Lung (tissue), 12 donors: ENCODE measurements around the gene RBBP9. TPM values are rescaled to one million over a fixed set of nuclear protein-coding genes. Genes with fewer than 3 reads are reported as not detected.

Experiments used
- ATAC-seq: fragments of 200-7000 bp; cut with Tn5 transposase; one replicate; pipeline ENCODE4 v1.9.1; 2020; ENCODE audit warnings: moderate number of reproducible peaks; ENCODE audit not compliant: insufficient read depth, low FRiP score
- DNase-seq, 3 donors: peaks; one replicate each; pipeline ENCODE4 v3.0.0-alpha.2; 2013 to 2017
- H3K27ac ChIP-seq, 2 donors: one replicate each; pipeline ENCODE4 v1.5.1; 2013; ENCODE audit warnings: mild to moderate bottlenecking in 2 of 2, moderate library complexity in 2 of 2, control low read depth in 1 of 2, inconsistent platforms in 1 of 2, low read depth in 1 of 2, low read length in 1 of 2
- H3K27me3 ChIP-seq, 3 donors: one replicate each; pipeline ENCODE4 v1.5.1; 2013; ENCODE audit warnings: low read length in 2 of 3; ENCODE audit not compliant: control insufficient read depth in 3 of 3, insufficient read depth in 3 of 3
- H3K36me3 ChIP-seq, 4 donors: one replicate each; pipeline ENCODE4 v1.5.1; 2013; ENCODE audit warnings: low read length in 4 of 4, mild to moderate bottlenecking in 1 of 4, moderate library complexity in 1 of 4; ENCODE audit not compliant: control insufficient read depth in 4 of 4, insufficient read depth in 4 of 4
- H3K4me1 ChIP-seq, 5 donors: one replicate each; pipeline ENCODE4 v1.5.1; 2013; ENCODE audit warnings: low read length in 5 of 5, mild to moderate bottlenecking in 2 of 5, moderate library complexity in 1 of 5; ENCODE audit not compliant: control insufficient read depth in 5 of 5, insufficient read depth in 5 of 5
- H3K4me3 ChIP-seq: one replicate; pipeline ENCODE4 v1.5.1; 2013; ENCODE audit warnings: mild to moderate bottlenecking, control low read depth, moderate library complexity
- H3K9ac ChIP-seq, 2 donors: one replicate each; pipeline ENCODE4 v1.5.1; 2013; ENCODE audit warnings: low read length in 2 of 2, control low read depth in 1 of 2; ENCODE audit not compliant: insufficient read depth in 1 of 2
- H3K9me3 ChIP-seq, 4 donors: one replicate each; pipeline ENCODE4 v1.5.1; 2013; ENCODE audit warnings: low read length in 3 of 4, mild to moderate bottlenecking in 1 of 4, moderate library complexity in 1 of 4; ENCODE audit not compliant: control insufficient read depth in 4 of 4, insufficient read depth in 3 of 4
- WGBS, 2 donors: extraction: QIAGEN DNeasy Blood & Tissue Kit; methylation state at CpG; one replicate each; pipeline ENCODE4 v1.1.7; 2013; 5-methylcytosine and 5-hydroxymethylcytosine counted together
- polyA plus RNA-seq, 2 donors: library from polyadenylated mRNA; stranded (reverse); fragments of 200-250 nt; gene quantifications; one replicate each; pipeline ENCODE4 v1.2.1, GENCODE V29; 2013
- total RNA-seq, 2 donors: library from RNA; depleted of rRNA in 1 of 2; stranded (reverse); fragments of >200 nt in 1 of 2; gene quantifications; one replicate each; pipeline ENCODE4 v1.2.1, GENCODE V29; 2014 to 2021
- TF ChIP-seq, protein P1 (sequence below): IDR thresholded peaks from 2 replicates; pipeline ENCODE4 v1.5.1; 2012; ENCODE audit warnings: mild to moderate bottlenecking; ENCODE audit errors: control extremely low read depth, extremely low read depth
- donor health status: control.
- donor health status: control.
- donor health status: Bipolar disorder and iron deficiency.
- donor health status: healthy.
- donor health status: DM: yes; HTN: yes; CAD: no.

The RBBP9 gene
- total and polyA plus RNA-seq, 4 donors, result 6.3 to 19.3 (median 10.3) TPM

DNA sequence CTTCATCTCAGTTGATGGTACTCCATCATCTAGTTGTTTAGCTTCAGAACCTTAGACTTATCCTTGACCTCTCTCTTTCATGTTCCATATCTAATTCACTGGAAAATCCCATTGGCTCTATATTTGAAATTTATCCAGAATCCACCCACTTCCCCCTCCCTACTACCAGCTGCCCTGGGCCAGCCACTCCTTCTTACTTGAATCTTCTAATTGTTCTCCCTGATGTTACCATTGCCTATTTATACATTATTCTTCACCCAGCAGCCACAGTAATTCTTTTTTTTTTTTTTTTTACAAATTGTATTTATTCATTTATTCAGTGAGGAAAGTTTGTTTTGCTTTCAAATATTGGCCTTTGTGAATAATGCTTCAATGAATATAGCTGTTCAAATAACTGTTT, 18.9 kb upstream of the RBBP9 start:
- no peak overlapping the region for H3K9ac ChIP-seq

DNA sequence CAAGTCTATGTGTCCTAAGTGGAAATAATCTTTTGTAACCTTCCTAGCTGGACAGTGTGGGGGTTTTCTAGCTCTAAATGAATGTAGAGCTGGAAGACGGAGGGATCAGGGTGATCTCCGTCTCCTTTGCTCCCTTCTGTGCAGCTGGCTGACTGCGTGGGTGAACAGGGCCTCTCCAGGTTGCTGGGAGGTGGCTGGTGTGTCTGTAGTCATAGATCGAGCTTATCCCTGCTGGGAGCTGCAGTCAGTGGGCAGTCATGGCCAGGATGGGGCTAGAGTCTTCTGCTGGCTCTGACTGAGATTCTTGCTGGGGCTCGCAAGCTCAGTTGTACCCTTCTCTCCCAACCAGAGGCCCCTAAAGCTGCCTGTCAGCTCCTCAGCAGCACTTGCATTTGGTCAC, 17.1 kb upstream of the RBBP9 start:
- no peak for ATAC-seq
- TF ChIP-seq, protein P1, sequence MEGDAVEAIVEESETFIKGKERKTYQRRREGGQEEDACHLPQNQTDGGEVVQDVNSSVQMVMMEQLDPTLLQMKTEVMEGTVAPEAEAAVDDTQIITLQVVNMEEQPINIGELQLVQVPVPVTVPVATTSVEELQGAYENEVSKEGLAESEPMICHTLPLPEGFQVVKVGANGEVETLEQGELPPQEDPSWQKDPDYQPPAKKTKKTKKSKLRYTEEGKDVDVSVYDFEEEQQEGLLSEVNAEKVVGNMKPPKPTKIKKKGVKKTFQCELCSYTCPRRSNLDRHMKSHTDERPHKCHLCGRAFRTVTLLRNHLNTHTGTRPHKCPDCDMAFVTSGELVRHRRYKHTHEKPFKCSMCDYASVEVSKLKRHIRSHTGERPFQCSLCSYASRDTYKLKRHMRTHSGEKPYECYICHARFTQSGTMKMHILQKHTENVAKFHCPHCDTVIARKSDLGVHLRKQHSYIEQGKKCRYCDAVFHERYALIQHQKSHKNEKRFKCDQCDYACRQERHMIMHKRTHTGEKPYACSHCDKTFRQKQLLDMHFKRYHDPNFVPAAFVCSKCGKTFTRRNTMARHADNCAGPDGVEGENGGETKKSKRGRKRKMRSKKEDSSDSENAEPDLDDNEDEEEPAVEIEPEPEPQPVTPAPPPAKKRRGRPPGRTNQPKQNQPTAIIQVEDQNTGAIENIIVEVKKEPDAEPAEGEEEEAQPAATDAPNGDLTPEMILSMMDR, result no peak
- Histone ChIP-seq H3K27me3 (no peaks in the 10 kb centered on the region), H3K9ac (no peak overlapping the region), H3K9me3 (no peaks in the 10 kb centered on the region), H3K36me3 (peaks cover 4 to 15% (median 8%) of the 10 kb centered on the region in 4 donors), H3K4me3 (no peak overlapping the region), H3K4me1 (peaks cover 0 to 1% (median 0%) of the 10 kb centered on the region in 5 donors), H3K27ac (peak overlapping the region in 1 of 2 donors; percentile 1)
- WGBS, 2 donors, result 83 to 89% methylated on average over 5 of the region's 5 CpGs
- DNase-seq, result no peak

More for the DNA sequence above, 18.9 kb upstream of the RBBP9 start:
- Histone ChIP-seq H3K4me3 (no peak overlapping the region), H3K36me3 (peaks cover 5 to 15% (median 8%) of the 10 kb centered on the region in 4 donors), H3K27ac (no peak overlapping the region), H3K4me1 (peaks cover 0 to 1% (median 0%) of the 10 kb centered on the region in 5 donors), H3K27me3 (no peaks in the 10 kb centered on the region), H3K9me3 (no peaks in the 10 kb centered on the region)
- no peak for DNase-seq
- TF ChIP-seq, protein P1, result no peak
- no peak for ATAC-seq

DNA sequence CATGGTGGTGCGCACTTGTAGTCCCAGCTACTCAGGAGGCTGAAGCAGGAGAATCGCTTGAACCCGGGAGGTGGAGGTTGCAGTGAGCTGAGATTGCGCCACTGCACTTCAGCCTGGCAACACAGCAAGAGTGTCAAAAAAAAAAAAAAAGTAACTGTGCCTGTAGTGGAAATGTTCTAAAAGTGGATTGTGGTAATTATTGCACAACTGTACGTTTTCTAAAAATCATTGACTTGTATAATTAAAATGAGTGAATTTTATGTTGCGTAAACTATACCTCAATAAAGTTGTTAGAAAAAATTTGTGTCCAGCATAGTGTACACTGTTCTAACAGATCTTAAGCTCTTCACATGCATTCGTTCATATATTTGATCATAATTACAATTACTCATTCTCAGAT, 16.2 kb upstream of the RBBP9 start:
- Histone ChIP-seq H3K27ac (no peak overlapping the region), H3K36me3 (peaks cover 2 to 15% (median 8%) of the 10 kb centered on the region in 4 donors), H3K9ac (no peak overlapping the region), H3K27me3 (no peaks in the 10 kb centered on the region), H3K9me3 (no peaks in the 10 kb centered on the region), H3K4me1 (peaks cover 0 to 5% (median 3%) of the 10 kb centered on the region in 5 donors), H3K4me3 (no peak overlapping the region)
- ATAC-seq (no peak), DNase-seq (no peak)
- WGBS, 2 donors, result 54 to 66% methylated on average over 7 of the region's 7 CpGs
- TF ChIP-seq, protein P1, result no peak

DNA sequence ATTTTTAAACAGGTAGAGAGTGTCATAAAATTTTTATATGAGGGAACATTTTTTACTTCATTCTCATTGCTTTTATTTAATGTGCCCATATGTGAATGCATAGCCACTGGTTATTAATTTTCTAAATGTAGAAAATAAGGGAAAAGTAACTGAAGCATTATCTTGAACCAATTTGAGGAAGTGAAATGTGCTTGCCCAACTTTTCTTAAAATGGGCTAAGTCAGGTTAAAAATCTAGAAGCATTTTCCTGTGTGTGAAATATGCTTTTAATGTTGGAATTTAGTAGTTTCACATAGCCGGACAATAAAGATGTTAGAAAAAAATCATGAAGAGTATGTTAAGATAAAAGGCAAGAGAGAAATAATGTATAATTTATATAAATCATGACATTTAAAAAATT, 14.5 kb upstream of the RBBP9 start:
- H3K4me3 ChIP-seq, result no peak overlapping the region
- H3K9me3 ChIP-seq, result no peaks in the 10 kb centered on the region
- H3K9ac ChIP-seq, result no peak overlapping the region
- no peaks in the 10 kb centered on the region for H3K27me3 ChIP-seq
- DNase-seq (no peak), ATAC-seq (no peak)
- 47 to 66% methylated on average over 1 of the region's 1 CpG for WGBS, 2 donors
- TF ChIP-seq, protein P1, result no peak
- H3K36me3 ChIP-seq, result peaks cover 2 to 12% (median 7%) of the 10 kb centered on the region in 4 donors
- H3K27ac ChIP-seq, result no peak overlapping the region
- H3K4me1 ChIP-seq, result peaks cover 0 to 11% (median 5%) of the 10 kb centered on the region in 5 donors
